H54 (cell line): ENCODE measurements around the gene CAPZA2.
A peak's percentile ranks its signal among the peaks of the same experiment; 100 is the strongest.

Source experiments
- DNase-seq: peaks from one replicate; pipeline ENCODE4 v3.0.0; 2011; ENCODE audit warnings: low spot score, mixed read lengths; ENCODE audit not compliant: insufficient read length
- FAIRE-seq: peaks from 3 replicates; lab custom pipeline; 2011; peaks lifted over from hg19 to GRCh38; lab: Jason Lieb, UNC
- POLR2A ChIP-seq: IDR thresholded peaks from 2 replicates; pipeline ENCODE4 v1.6.1; 2011; ENCODE audit warnings: low read depth, mild to moderate bottlenecking, low read length

CAPZA2 gene

GRCh38 chr7:116876664-116877442, 14.5 kb downstream of the CAPZA2 start:
- TF ChIP-seq POLR2A = no peak
- no peak for DNase-seq
- no peak for FAIRE-seq

GRCh38 chr7:116877443-116878217, 15.2 kb downstream of the CAPZA2 start:
- no peak for FAIRE-seq
- TF ChIP-seq POLR2A = no peak

GRCh38 chr7:116884691-116885090, 22.3 kb downstream of the CAPZA2 start:
- TF ChIP-seq POLR2A = no peak
- no peak for DNase-seq
- FAIRE-seq = no peak

More at GRCh38 chr7:116877443-116878217, 15.2 kb downstream of the CAPZA2 start:
- DNase-seq = no peak

- TF ChIP-seq POLR2A = no peak
- no peak for DNase-seq
- FAIRE-seq = no peak
Measured at GRCh38 chr7:116885724-116886123, 23.3 kb downstream of the CAPZA2 start.

GRCh38 chr7:116886543-116887156, 24.3 kb downstream of the CAPZA2 start:
- FAIRE-seq (no peak), DNase-seq (no peak)
- TF ChIP-seq POLR2A = no peak

GRCh38 chr7:116888895-116889294, 26.5 kb downstream of the CAPZA2 start:
- no peak for DNase-seq
- no peak for FAIRE-seq
- TF ChIP-seq POLR2A = no peak

- no peak for FAIRE-seq
- DNase-seq = no peak
- TF ChIP-seq POLR2A = no peak
Measured at GRCh38 chr7:116895849-116896248, 33.5 kb downstream of the CAPZA2 start.

GRCh38 chr7:116897661-116898060, 35.3 kb downstream of the CAPZA2 start:
- DNase-seq = no peak
- TF ChIP-seq POLR2A = no peak
- FAIRE-seq = no peak

- DNase-seq = no peak
- TF ChIP-seq POLR2A = no peak
- FAIRE-seq = peak; percentile 6
Measured at GRCh38 chr7:116899308-116899707, 36.9 kb downstream of the CAPZA2 start.

- DNase-seq = no peak
- no peak for TF ChIP-seq POLR2A
- FAIRE-seq = peak; percentile 36
Measured at GRCh38 chr7:116901143-116901542, 38.8 kb downstream of the CAPZA2 start.

- TF ChIP-seq POLR2A = no peak
- no peak for FAIRE-seq
Measured at GRCh38 chr7:116902867-116903266, 40.5 kb downstream of the CAPZA2 start.

GRCh38 chr7:116906391-116906790, 44.0 kb downstream of the CAPZA2 start:
- DNase-seq = no peak
- no peak for FAIRE-seq
- no peak for TF ChIP-seq POLR2A

More at GRCh38 chr7:116902867-116903266, 40.5 kb downstream of the CAPZA2 start:
- no peak for DNase-seq

- FAIRE-seq (no peak), DNase-seq (no peak)
- no peak for TF ChIP-seq POLR2A
Measured at GRCh38 chr7:116910383-116910782, 48.0 kb downstream of the CAPZA2 start.

- DNase-seq (no peak), FAIRE-seq (peak; percentile 45)
- no peak for TF ChIP-seq POLR2A
Measured at GRCh38 chr7:116911801-116912200, 49.4 kb downstream of the CAPZA2 start.
